HepG2 (cell line): ENCODE data around the gene TBC1D16. TPM values are rescaled to one million over a fixed set of nuclear protein-coding genes. Genes with fewer than 3 reads are reported as not detected.

ENCODE experiments used
- FOXA1 ChIP-seq, 2 experiments: fragments of 450-650 bp in 1 of 2; sonication (generic) in 1 of 2; formaldehyde crosslinking in 1 of 2; IDR thresholded peaks; 2 replicates each; pipeline versions ENCODE4 v1.4.0 to v1.6.1; 2016 to 2020; ENCODE audit warnings: missing genetic modification reagents in 1 of 2
- FOXO1 ChIP-seq: sonication (generic); formaldehyde crosslinking; IDR thresholded peaks from 2 replicates; pipeline ENCODE4 v1.4.0; 2020; ENCODE audit warnings: missing genetic modification reagents
- GLI4 ChIP-seq: sonication (generic); formaldehyde crosslinking; IDR thresholded peaks from 2 replicates; pipeline ENCODE4 v1.5.1; 2020; ENCODE audit warnings: missing genetic modification reagents, mild to moderate bottlenecking, moderate library complexity, borderline replicate concordance
- GRHL1 ChIP-seq: sonication (generic); formaldehyde crosslinking; conservative IDR thresholded peaks from 2 replicates; pipeline ENCODE4 v1.8.0; 2022; ENCODE audit warnings: missing genetic modification reagents
- HMGXB3 ChIP-seq: sonication (generic); formaldehyde crosslinking; IDR thresholded peaks from 2 replicates; pipeline ENCODE4 v1.4.0; 2020; ENCODE audit warnings: missing genetic modification reagents, borderline replicate concordance
- MAFG ChIP-seq: sonication (generic); formaldehyde crosslinking; IDR thresholded peaks from 2 replicates; pipeline ENCODE4 v1.5.1; 2020; ENCODE audit warnings: mild to moderate bottlenecking, missing genetic modification reagents
- MEF2D ChIP-seq: sonication (generic); formaldehyde crosslinking; IDR thresholded peaks from 2 replicates; pipeline ENCODE4 v1.5.1; 2020; ENCODE audit warnings: mild to moderate bottlenecking, missing genetic modification reagents
- MEIS1 ChIP-seq: sonication (generic); formaldehyde crosslinking; IDR thresholded peaks from 2 replicates; pipeline ENCODE4 v1.9.0; 2021; ENCODE audit warnings: mild to moderate bottlenecking, missing genetic modification reagents, moderate library complexity, borderline replicate concordance
- MYNN ChIP-seq: sonication (generic); formaldehyde crosslinking; IDR thresholded peaks from 2 replicates; pipeline ENCODE4 v1.4.0; 2020; ENCODE audit warnings: mild to moderate bottlenecking, low read depth, missing genetic modification reagents
- MZF1 ChIP-seq: sonication (generic); formaldehyde crosslinking; IDR thresholded peaks from 2 replicates; pipeline ENCODE4 v1.8.1; 2023; ENCODE audit warnings: mild to moderate bottlenecking, missing genetic modification reagents, borderline replicate concordance
- PAX8 ChIP-seq: sonication (generic); formaldehyde crosslinking; IDR thresholded peaks from 2 replicates; pipeline ENCODE4 v1.8.0; 2022; ENCODE audit warnings: mild to moderate bottlenecking, missing genetic modification reagents, borderline replicate concordance
- RXRA ChIP-seq: sonication (generic); formaldehyde crosslinking; IDR thresholded peaks from 2 replicates; pipeline ENCODE4 v1.5.1; 2020; ENCODE audit warnings: missing genetic modification reagents
- SYNCRIP ChIP-seq: fragments of 200-400 bp; formaldehyde crosslinking; IDR thresholded peaks from 2 replicates; pipeline ENCODE4 v1.6.1; 2018; ENCODE audit warnings: mild to moderate bottlenecking, low read depth, low read length; ENCODE audit not compliant: insufficient read depth
- XRCC5 ChIP-seq: fragments of 200-400 bp; formaldehyde crosslinking; optimal IDR thresholded peaks from 2 replicates; pipeline ENCODE3; 2017; ENCODE audit warnings: mild to moderate bottlenecking, low read length
- ZBTB34 ChIP-seq: sonication (generic); formaldehyde crosslinking; IDR thresholded peaks from 2 replicates; pipeline ENCODE4 v1.8.0; 2022; ENCODE audit warnings: mild to moderate bottlenecking, missing genetic modification reagents
- ZNF12 ChIP-seq: sonication (generic); formaldehyde crosslinking; IDR thresholded peaks from 2 replicates; pipeline ENCODE4 v1.5.0; 2020; ENCODE audit warnings: missing genetic modification reagents
- ZNF33A ChIP-seq: sonication (generic); formaldehyde crosslinking; IDR thresholded peaks from 2 replicates; pipeline ENCODE4 v1.5.1; 2020; ENCODE audit warnings: missing genetic modification reagents, mild to moderate bottlenecking, moderate library complexity, borderline replicate concordance
- ZNF343 ChIP-seq: sonication (generic); formaldehyde crosslinking; IDR thresholded peaks from 2 replicates; pipeline ENCODE4 v1.4.0; 2020; ENCODE audit warnings: mild to moderate bottlenecking, missing genetic modification reagents
- ZNF597 ChIP-seq: sonication (generic); formaldehyde crosslinking; IDR thresholded peaks from 2 replicates; pipeline ENCODE4 v1.5.0; 2020; ENCODE audit warnings: missing genetic modification reagents
- ZNF598 ChIP-seq: sonication (generic); formaldehyde crosslinking; IDR thresholded peaks from 2 replicates; pipeline ENCODE4 v1.5.1; 2020; ENCODE audit warnings: mild to moderate bottlenecking, missing genetic modification reagents, borderline replicate concordance
- ZSCAN9 ChIP-seq: IDR thresholded peaks from 2 replicates; pipeline ENCODE4 v1.6.1; 2016; ENCODE audit warnings: borderline replicate concordance
- polyA plus RNA-seq, 8 experiments: library from polyadenylated mRNA; depleted of rRNA in 3 of 8; stranded (reverse) in 7 of 8; unstranded in 1 of 8; fragments of >200 nt; fragmentation: Illumina TruSeq in 4 of 8; extraction: Trizol in 4 of 8; gene quantifications; 2 replicates each; pipeline versions ENCODE4 v1.2.1 to v1.2.3, GENCODE V29; 2011 to 2016; ENCODE audit warnings: low read depth in 4 of 8, missing spikeins in 1 of 8, mixed read lengths in 1 of 8; ENCODE audit not compliant: insufficient read depth in 1 of 8
- total RNA-seq, 5 experiments: library from RNA; depleted of rRNA; stranded (reverse); fragments of >200 nt; fragmentation: Illumina TruSeq; extraction: Trizol; gene quantifications; 2 replicates each; pipeline ENCODE4 v1.2.3, GENCODE V29; 2016; ENCODE audit warnings: low read depth in 1 of 5

TBC1D16 gene
- total and polyA plus RNA-seq, 2 of the 13 experiments (the other 11 are each of a cell fraction or from before 2014, with no cell fraction given) = 14.9 to 24.9 TPM

- TF ChIP-seq FOXO1 = 0 out of 2 replicates have a peak, but pooled peaks have one; percentile 5
- TF ChIP-seq HMGXB3 = no peak
- TF ChIP-seq ZSCAN9 (CRISPR knock-in tag) = no peak
- 0 out of 2 replicates have a peak, but pooled peaks have one; percentile 26 for TF ChIP-seq RXRA (CRISPR knock-in tag)
- peak; percentile 97 for TF ChIP-seq ZNF598 (CRISPR knock-in tag)
- TF ChIP-seq GLI4 = peak; percentile 92; the same call in 1 of the 2 replicates
- peak; percentile 10; the same call in 1 of the 2 replicates for TF ChIP-seq ZNF12 (CRISPR knock-in tag)
- 0 out of 2 replicates have a peak, but pooled peaks have one; percentile 35 for TF ChIP-seq MEF2D (CRISPR knock-in tag)
- TF ChIP-seq PAX8 (CRISPR knock-in tag) = no peak
- no peak for TF ChIP-seq GRHL1 (CRISPR knock-in tag)
- no peak for TF ChIP-seq FOXA1 (IDR thresholded peaks at IDR 0.05)
- TF ChIP-seq FOXA1 (CRISPR knock-in tag; IDR thresholded peaks at IDR 0.05) = peak; percentile 9; the same call in 1 of the 2 replicates
- TF ChIP-seq ZNF33A (CRISPR knock-in tag) = no peak
- TF ChIP-seq MEIS1 (CRISPR knock-in tag) = no peak; the same call in 1 of the 2 replicates
- TF ChIP-seq MZF1 (CRISPR knock-in tag) = no peak
- no peak for TF ChIP-seq ZNF343 (CRISPR knock-in tag)
- no peak for TF ChIP-seq SYNCRIP
- no peak for TF ChIP-seq XRCC5
- TF ChIP-seq ZNF597 (CRISPR knock-in tag) = no peak
- no peak for TF ChIP-seq MYNN (CRISPR knock-in tag)
- TF ChIP-seq ZBTB34 = no peak
- no peak for TF ChIP-seq MAFG (CRISPR knock-in tag)
These were observed 35.6 kb upstream of the TBC1D16 start (continued) for GRCh38 chr17:80071116-80071841.
